WTC11 (cell line): ENCODE data around the gene MYLK. TPM values are rescaled to one million over a fixed set of nuclear protein-coding genes. Genes with fewer than 3 reads are reported as not detected.

Experiments used
- ATAC-seq: fragments of 200-7000 bp; cut with Tn5 transposase; 2 replicates; pipeline ENCODE4 v1.10.0; 2021; ENCODE audit warnings: mild to moderate bottlenecking, moderate library complexity
- CTCF ChIA-PET: fragments of 300-600 bp; sonication (Branson Sonifier 250); formaldehyde crosslinking; loops from one replicate; lab custom pipeline; 2021; ENCODE audit warnings: antibody characterized with exemption; lab: Charles Lee
- POLR2A ChIA-PET: fragments of 350-600 bp; sonication (Branson Sonifier 250); formaldehyde crosslinking; loops from one replicate; lab custom pipeline; 2021; ENCODE audit warnings: antibody characterized with exemption; lab: Charles Lee
- DNase-seq: peaks from one replicate; pipeline ENCODE4 v3.0.0; 2021; ENCODE audit warnings: low spot score
- H3K27ac Mint-ChIP-seq: 2 replicates; pipeline ENCODE4 v1.8.0; 2021; ENCODE audit warnings: mixed read lengths
- H3K27me3 Mint-ChIP-seq: 2 replicates; pipeline ENCODE4 v1.8.0; 2021; ENCODE audit warnings: low read depth, mild to moderate bottlenecking, moderate library complexity, mixed read lengths
- H3K36me3 Mint-ChIP-seq: 2 replicates; pipeline ENCODE4 v1.8.0; 2021; ENCODE audit warnings: mixed read lengths
- H3K4me1 Mint-ChIP-seq: 2 replicates; pipeline ENCODE4 v1.8.0; 2022; ENCODE audit warnings: mixed read lengths
- H3K4me3 Mint-ChIP-seq: 2 replicates; pipeline ENCODE4 v1.8.0; 2021; ENCODE audit warnings: mild to moderate bottlenecking, moderate library complexity, mixed read lengths
- H3K9me3 Mint-ChIP-seq: 2 replicates; pipeline ENCODE4 v1.8.0; 2021; ENCODE audit warnings: mixed read lengths
- AR ChIP-seq: fragments of 250-450 bp; sonication (Bioruptor Pico); IDR thresholded peaks from 2 replicates; pipeline ENCODE4 v1.9.0; 2021; ENCODE audit warnings: mild to moderate bottlenecking
- E2F4 ChIP-seq: sonication (generic); formaldehyde crosslinking; IDR thresholded peaks from 2 replicates; pipeline ENCODE4 v1.8.1; 2022; ENCODE audit warnings: low read depth, mild to moderate bottlenecking, moderate library complexity, missing genetic modification reagents, borderline replicate concordance
- ELF4 ChIP-seq: sonication (generic); formaldehyde crosslinking; IDR thresholded peaks from 2 replicates; pipeline ENCODE4 v1.8.1; 2022; ENCODE audit warnings: low read depth, mild to moderate bottlenecking, moderate library complexity, missing genetic modification reagents
- FOXK1 ChIP-seq: sonication (generic); formaldehyde crosslinking; IDR thresholded peaks from 2 replicates; pipeline ENCODE4 v1.8.0; 2022; ENCODE audit warnings: mild to moderate bottlenecking, moderate library complexity, missing genetic modification reagents
- GABPB1 ChIP-seq: sonication (generic); formaldehyde crosslinking; IDR thresholded peaks from 2 replicates; pipeline ENCODE4 v1.8.1; 2023; ENCODE audit warnings: mild to moderate bottlenecking, missing genetic modification reagents
- GRHL2 ChIP-seq: fragments of 250-450 bp; sonication (Bioruptor Pico); IDR thresholded peaks from 2 replicates; pipeline ENCODE4 v1.8.0; 2022; ENCODE audit warnings: mild to moderate bottlenecking, moderate library complexity; ENCODE audit not compliant: insufficient replicate concordance, severe bottlenecking
- HMGA2 ChIP-seq: fragments of 250-450 bp; sonication (Bioruptor Pico); IDR thresholded peaks from 2 replicates; pipeline ENCODE4 v1.4.0; 2021; ENCODE audit warnings: mild to moderate bottlenecking, moderate library complexity
- JAZF1 ChIP-seq: fragments of 250-450 bp; sonication (Bioruptor Pico); IDR thresholded peaks from 2 replicates; pipeline ENCODE4 v1.9.0; 2021; ENCODE audit warnings: moderate library complexity, mild to moderate bottlenecking, inconsistent platforms
- MYBL2 ChIP-seq: sonication (generic); formaldehyde crosslinking; IDR thresholded peaks from 2 replicates; pipeline ENCODE4 v1.8.1; 2023; ENCODE audit warnings: mild to moderate bottlenecking, moderate library complexity, missing genetic modification reagents
- NR3C1 ChIP-seq: sonication (generic); formaldehyde crosslinking; conservative IDR thresholded peaks from 2 replicates; pipeline ENCODE4 v1.8.1; 2023; ENCODE audit warnings: low read depth, mild to moderate bottlenecking, missing genetic modification reagents
- RELA ChIP-seq: sonication (generic); formaldehyde crosslinking; IDR thresholded peaks from 2 replicates; pipeline ENCODE4 v1.8.1; 2022; ENCODE audit warnings: missing genetic modification reagents, mild to moderate bottlenecking, borderline replicate concordance
- SMAD3 ChIP-seq: sonication (generic); formaldehyde crosslinking; IDR thresholded peaks from 2 replicates; pipeline ENCODE4 v1.8.0; 2022; ENCODE audit warnings: missing genetic modification reagents, mild to moderate bottlenecking, borderline replicate concordance
- TEAD1 ChIP-seq: sonication (generic); formaldehyde crosslinking; IDR thresholded peaks from 2 replicates; pipeline ENCODE4 v1.8.0; 2022; ENCODE audit warnings: mild to moderate bottlenecking, missing genetic modification reagents
- TEAD4 ChIP-seq: sonication (generic); formaldehyde crosslinking; IDR thresholded peaks from 2 replicates; pipeline ENCODE4 v1.8.0; 2022; ENCODE audit warnings: mild to moderate bottlenecking, missing genetic modification reagents
- ZNF423 ChIP-seq: fragments of 250-450 bp; sonication (Bioruptor Pico); IDR thresholded peaks from 2 replicates; pipeline ENCODE4 v2.1.2; 2022; ENCODE audit warnings: mild to moderate bottlenecking, moderate library complexity
- ZNF671 ChIP-seq: fragments of 250-450 bp; sonication (Bioruptor Pico); IDR thresholded peaks from 2 replicates; pipeline ENCODE4 v1.8.0; 2021; ENCODE audit warnings: mild to moderate bottlenecking
- total RNA-seq: library from RNA; stranded (reverse); gene quantifications from 3 replicates; pipeline ENCODE4 v1.2.3, GENCODE V29; 2021

The MYLK gene
- total RNA-seq, 1 experiment from 2014 or later = 10.4 TPM

GRCh38 chr3:123778525-123778924, 105.6 kb downstream of the MYLK start (continued):
- TF ChIP-seq TEAD1 (CRISPR knock-in tag) (no peak), GRHL2 (no peak), ZNF423 (no peak), HMGA2 (CRISPR knock-in tag) (no peak), AR (CRISPR knock-in tag) (no peak)

- ChIA-PET CTCF (interaction anchor here (1.0 kb wide), 1 partner anchor 27 kb away, joined by 4 read pairs; no protein-coding TSS in a partner anchor), POLR2A (no interaction called here)
- ATAC-seq (no peak), DNase-seq (no peak)
- Mint-ChIP-seq H3K27me3 (no peaks in the 10 kb centered on the region), H3K27ac (no peak overlapping the region), H3K4me3 (no peak overlapping the region), H3K4me1 (no peaks in the 10 kb centered on the region), H3K9me3 (no peaks in the 10 kb centered on the region), H3K36me3 (no peaks in the 10 kb centered on the region)
- TF ChIP-seq E2F4 (CRISPR knock-in tag) (no peak), FOXK1 (no peak), RELA (CRISPR knock-in tag) (no peak), GABPB1 (CRISPR knock-in tag) (no peak), MYBL2 (CRISPR knock-in tag) (no peak), SMAD3 (CRISPR knock-in tag) (no peak), AR (CRISPR knock-in tag) (no peak), ELF4 (CRISPR knock-in tag) (no peak), JAZF1 (CRISPR knock-in tag) (no peak), TEAD4 (CRISPR knock-in tag) (no peak)
These were observed 107.9 kb downstream of the MYLK start for GRCh38 chr3:123776071-123776782.

GRCh38 chr3:123774474-123774873, 109.7 kb downstream of the MYLK start:
- DNase-seq (no peak), ATAC-seq (no peak)
- CTCF ChIA-PET = no interaction called here
- Mint-ChIP-seq H3K4me3 (no peak overlapping the region), H3K27ac (no peak overlapping the region), H3K27me3 (no peaks in the 10 kb centered on the region), H3K9me3 (no peaks in the 10 kb centered on the region), H3K4me1 (no peaks in the 10 kb centered on the region), H3K36me3 (no peaks in the 10 kb centered on the region)
- POLR2A ChIA-PET = no interaction called here
- TF ChIP-seq ZNF671 = no peak
- no peak for TF ChIP-seq NR3C1 (CRISPR knock-in tag)
